Measurements from ENCODE around the gene PXN. TPM values are rescaled to one million over a fixed set of nuclear protein-coding genes. Genes with fewer than 3 reads are reported as not detected.

PXN gene
- total and polyA plus RNA-seq, 2 of the 13 experiments (the other 11 are each of a cell fraction or from before 2014, with no cell fraction given) = 13.6 to 14.2 TPM

DNA sequence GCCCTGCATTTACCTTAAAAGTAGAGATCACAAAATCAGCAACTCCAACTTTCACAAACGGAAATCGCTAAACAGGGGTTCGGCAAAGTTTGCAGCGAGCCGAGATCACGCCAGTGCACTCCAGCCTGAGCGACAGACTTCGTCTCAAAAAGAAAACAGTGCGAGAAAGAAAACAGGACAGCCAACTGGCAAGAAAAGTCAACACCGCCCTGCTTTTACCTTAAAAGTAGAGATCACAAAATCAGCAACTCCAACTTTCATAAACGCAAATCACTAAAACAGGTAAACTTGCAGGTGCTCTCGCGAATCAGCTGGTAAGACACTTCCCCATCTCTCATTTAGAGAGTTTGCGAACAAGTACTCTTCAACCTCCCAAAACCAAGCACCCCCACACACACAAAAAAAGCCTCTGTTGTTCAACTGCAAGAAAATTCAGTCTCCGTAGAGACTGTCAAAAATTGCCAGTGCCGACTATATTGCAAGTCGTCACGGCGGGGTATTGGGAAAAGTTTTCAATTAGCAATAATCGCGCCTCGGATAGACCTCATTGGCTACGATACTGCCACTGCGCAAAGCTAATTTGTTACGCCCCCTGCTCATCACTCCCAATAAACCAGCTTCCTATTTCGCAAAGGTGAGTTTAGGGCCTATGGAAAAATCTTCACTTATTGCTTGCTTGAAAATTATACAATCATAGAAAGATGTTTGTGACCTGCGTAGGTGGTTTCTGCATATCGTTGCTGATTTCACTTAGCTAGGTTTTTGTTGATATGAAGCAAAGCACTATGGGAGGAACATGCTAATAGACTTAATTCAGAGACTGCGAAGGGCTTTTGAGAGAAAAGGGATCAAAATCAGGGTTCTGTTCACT, 27.4 kb upstream of the PXN start, which contains the start of gene RNU4-1 (continued):
- TF ChIP-seq, protein P1, sequence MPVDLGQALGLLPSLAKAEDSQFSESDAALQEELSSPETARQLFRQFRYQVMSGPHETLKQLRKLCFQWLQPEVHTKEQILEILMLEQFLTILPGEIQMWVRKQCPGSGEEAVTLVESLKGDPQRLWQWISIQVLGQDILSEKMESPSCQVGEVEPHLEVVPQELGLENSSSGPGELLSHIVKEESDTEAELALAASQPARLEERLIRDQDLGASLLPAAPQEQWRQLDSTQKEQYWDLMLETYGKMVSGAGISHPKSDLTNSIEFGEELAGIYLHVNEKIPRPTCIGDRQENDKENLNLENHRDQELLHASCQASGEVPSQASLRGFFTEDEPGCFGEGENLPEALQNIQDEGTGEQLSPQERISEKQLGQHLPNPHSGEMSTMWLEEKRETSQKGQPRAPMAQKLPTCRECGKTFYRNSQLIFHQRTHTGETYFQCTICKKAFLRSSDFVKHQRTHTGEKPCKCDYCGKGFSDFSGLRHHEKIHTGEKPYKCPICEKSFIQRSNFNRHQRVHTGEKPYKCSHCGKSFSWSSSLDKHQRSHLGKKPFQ (CRISPR knock-in tag; IDR thresholded peaks at IDR 0.05; ENCODE audit: insufficient replicate concordance) = no peak
- TF ChIP-seq HDAC2 (CRISPR knock-in tag; IDR thresholded peaks at IDR 0.05) = peak; percentile 68; the same call in 1 of the 2 replicates
- no peak for TF ChIP-seq CBX2 (IDR thresholded peaks at IDR 0.05; ENCODE audit: low read depth, low read length)
- no peak for TF ChIP-seq CBX2 (CRISPR knock-in tag; IDR thresholded peaks at IDR 0.05; ENCODE audit: low read depth)
- no peak for TF ChIP-seq TCF12 (IDR thresholded peaks at IDR 0.05)
- TF ChIP-seq TCF12 (CRISPR knock-in tag; IDR thresholded peaks at IDR 0.05) = 0 out of 2 replicates have a peak, but pooled peaks have one; percentile 41
- TF ChIP-seq, protein P2, sequence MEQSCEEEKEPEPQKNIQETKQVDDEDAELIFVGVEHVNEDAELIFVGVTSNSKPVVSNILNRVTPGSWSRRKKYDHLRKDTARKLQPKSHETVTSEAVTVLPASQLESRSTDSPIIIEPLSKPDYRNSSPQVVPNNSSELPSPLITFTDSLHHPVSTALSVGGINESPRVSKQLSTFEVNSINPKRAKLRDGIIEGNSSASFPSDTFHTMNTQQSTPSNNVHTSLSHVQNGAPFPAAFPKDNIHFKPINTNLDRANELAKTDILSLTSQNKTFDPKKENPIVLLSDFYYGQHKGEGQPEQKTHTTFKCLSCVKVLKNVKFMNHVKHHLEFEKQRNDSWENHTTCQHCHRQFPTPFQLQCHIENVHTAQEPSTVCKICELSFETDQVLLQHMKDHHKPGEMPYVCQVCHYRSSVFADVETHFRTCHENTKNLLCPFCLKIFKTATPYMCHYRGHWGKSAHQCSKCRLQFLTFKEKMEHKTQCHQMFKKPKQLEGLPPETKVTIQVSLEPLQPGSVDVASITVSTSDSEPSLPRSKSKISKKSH (CRISPR knock-in tag; IDR thresholded peaks at IDR 0.05; ENCODE audit: borderline replicate concordance) = no peak
- TF ChIP-seq, protein P3, sequence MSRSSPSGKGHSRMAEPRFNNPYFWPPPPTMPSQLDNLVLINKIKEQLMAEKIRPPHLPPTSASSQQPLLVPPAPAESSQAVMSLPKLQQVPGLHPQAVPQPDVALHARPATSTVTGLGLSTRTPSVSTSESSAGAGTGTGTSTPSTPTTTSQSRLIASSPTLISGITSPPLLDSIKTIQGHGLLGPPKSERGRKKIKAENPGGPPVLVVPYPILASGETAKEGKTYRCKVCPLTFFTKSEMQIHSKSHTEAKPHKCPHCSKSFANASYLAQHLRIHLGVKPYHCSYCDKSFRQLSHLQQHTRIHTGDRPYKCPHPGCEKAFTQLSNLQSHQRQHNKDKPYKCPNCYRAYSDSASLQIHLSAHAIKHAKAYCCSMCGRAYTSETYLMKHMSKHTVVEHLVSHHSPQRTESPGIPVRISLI (CRISPR knock-in tag; IDR thresholded peaks at IDR 0.05; ENCODE audit: borderline replicate concordance) = peak; percentile 54; the same call in 1 of the 2 replicates
- no peak for TF ChIP-seq ZNF75D (CRISPR knock-in tag; IDR thresholded peaks at IDR 0.05; ENCODE audit: borderline replicate concordance)
- no peak for TF ChIP-seq ZBTB42 (CRISPR knock-in tag; IDR thresholded peaks at IDR 0.05)
- no peak for TF ChIP-seq ZNF282 (IDR thresholded peaks at IDR 0.05; ENCODE audit: partially characterized antibody)
- TF ChIP-seq ZFP62 (CRISPR knock-in tag; IDR thresholded peaks at IDR 0.05) = peak; percentile 15; the same call in 1 of the 2 replicates
- TF ChIP-seq, protein P4, sequence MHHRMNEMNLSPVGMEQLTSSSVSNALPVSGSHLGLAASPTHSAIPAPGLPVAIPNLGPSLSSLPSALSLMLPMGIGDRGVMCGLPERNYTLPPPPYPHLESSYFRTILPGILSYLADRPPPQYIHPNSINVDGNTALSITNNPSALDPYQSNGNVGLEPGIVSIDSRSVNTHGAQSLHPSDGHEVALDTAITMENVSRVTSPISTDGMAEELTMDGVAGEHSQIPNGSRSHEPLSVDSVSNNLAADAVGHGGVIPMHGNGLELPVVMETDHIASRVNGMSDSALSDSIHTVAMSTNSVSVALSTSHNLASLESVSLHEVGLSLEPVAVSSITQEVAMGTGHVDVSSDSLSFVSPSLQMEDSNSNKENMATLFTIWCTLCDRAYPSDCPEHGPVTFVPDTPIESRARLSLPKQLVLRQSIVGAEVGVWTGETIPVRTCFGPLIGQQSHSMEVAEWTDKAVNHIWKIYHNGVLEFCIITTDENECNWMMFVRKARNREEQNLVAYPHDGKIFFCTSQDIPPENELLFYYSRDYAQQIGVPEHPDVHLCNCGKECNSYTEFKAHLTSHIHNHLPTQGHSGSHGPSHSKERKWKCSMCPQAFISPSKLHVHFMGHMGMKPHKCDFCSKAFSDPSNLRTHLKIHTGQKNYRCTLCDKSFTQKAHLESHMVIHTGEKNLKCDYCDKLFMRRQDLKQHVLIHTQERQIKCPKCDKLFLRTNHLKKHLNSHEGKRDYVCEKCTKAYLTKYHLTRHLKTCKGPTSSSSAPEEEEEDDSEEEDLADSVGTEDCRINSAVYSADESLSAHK (CRISPR knock-in tag; IDR thresholded peaks at IDR 0.05; ENCODE audit: borderline replicate concordance) = no peak
- TF ChIP-seq TBX3 (IDR thresholded peaks at IDR 0.05; ENCODE audit: borderline replicate concordance) = peak; percentile 47; the same call in 1 of the 2 replicates
- no peak; the same call in 1 of the 2 replicates for TF ChIP-seq HCFC1 (IDR thresholded peaks at IDR 0.05; ENCODE audit: low read depth, low read length)
- TF ChIP-seq, protein P5, sequence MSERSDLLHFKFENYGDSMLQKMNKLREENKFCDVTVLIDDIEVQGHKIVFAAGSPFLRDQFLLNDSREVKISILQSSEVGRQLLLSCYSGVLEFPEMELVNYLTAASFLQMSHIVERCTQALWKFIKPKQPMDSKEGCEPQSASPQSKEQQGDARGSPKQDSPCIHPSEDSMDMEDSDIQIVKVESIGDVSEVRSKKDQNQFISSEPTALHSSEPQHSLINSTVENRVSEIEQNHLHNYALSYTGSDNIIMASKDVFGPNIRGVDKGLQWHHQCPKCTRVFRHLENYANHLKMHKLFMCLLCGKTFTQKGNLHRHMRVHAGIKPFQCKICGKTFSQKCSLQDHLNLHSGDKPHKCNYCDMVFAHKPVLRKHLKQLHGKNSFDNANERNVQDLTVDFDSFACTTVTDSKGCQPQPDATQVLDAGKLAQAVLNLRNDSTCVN (CRISPR knock-in tag; IDR thresholded peaks at IDR 0.05; ENCODE audit: borderline replicate concordance) = no peak
- no peak for TF ChIP-seq ZNF83 (CRISPR knock-in tag; IDR thresholded peaks at IDR 0.05; ENCODE audit: borderline replicate concordance)
- peak; percentile 96 for TF ChIP-seq ZFAT (CRISPR knock-in tag; conservative IDR thresholded peaks at IDR 0.05)
- no peak; the same call in 1 of the 2 replicates for TF ChIP-seq FOXK1 (CRISPR knock-in tag; IDR thresholded peaks at IDR 0.05; ENCODE audit: borderline replicate concordance, low read depth)

All from HepG2 (cell line).